Mononuclear cell (primary cell): ENCODE measurements around the gene ARSD. TPM values are rescaled to one million over a fixed set of nuclear protein-coding genes. Genes with fewer than 3 reads are reported as not detected.
"Not testable (repeated sequence)": the region's sequence is repeated elsewhere in the genome, so short reads cannot be mapped to it uniquely, and the experiment has no call there.

Experiments
- H3K27me3 ChIP-seq: 2 replicates; pipeline ENCODE4 v1.6.0; 2011; ENCODE audit warnings: low read length, control low read depth; ENCODE audit not compliant: insufficient read depth
- H3K4me1 ChIP-seq: 2 replicates; pipeline ENCODE4 v1.5.1; 2011; ENCODE audit warnings: mild to moderate bottlenecking, low read length, control low read depth; ENCODE audit not compliant: insufficient read depth
- H3K4me3 ChIP-seq: 2 replicates; pipeline ENCODE4 v1.5.1; 2011; ENCODE audit warnings: mild to moderate bottlenecking, low read length, moderate library complexity
- H3K9me3 ChIP-seq: 2 replicates; pipeline ENCODE4 v1.5.1; 2011; ENCODE audit warnings: low read depth, mild to moderate bottlenecking, control low read depth, low read length
- total RNA-seq: library from RNA; depleted of rRNA; stranded (reverse); fragments of >200 nt; gene quantifications from one replicate; pipeline ENCODE4 v1.2.3, GENCODE V29; 2012

Gene ARSD, protein sequence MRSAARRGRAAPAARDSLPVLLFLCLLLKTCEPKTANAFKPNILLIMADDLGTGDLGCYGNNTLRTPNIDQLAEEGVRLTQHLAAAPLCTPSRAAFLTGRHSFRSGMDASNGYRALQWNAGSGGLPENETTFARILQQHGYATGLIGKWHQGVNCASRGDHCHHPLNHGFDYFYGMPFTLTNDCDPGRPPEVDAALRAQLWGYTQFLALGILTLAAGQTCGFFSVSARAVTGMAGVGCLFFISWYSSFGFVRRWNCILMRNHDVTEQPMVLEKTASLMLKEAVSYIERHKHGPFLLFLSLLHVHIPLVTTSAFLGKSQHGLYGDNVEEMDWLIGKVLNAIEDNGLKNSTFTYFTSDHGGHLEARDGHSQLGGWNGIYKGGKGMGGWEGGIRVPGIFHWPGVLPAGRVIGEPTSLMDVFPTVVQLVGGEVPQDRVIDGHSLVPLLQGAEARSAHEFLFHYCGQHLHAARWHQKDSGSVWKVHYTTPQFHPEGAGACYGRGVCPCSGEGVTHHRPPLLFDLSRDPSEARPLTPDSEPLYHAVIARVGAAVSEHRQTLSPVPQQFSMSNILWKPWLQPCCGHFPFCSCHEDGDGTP
- 7.3 TPM for total RNA-seq

- H3K4me3 ChIP-seq, result peak within 1 kb of the TSS; percentile 45
- H3K27me3 ChIP-seq, result no peaks in the 10 kb centered on the region
- H3K9me3 ChIP-seq, result no peaks in the 10 kb centered on the region
- H3K4me1 ChIP-seq, result peaks cover 12% of the 10 kb centered on the region
Observed at GRCh38 chrX:2928583-2929434, at the start of gene ARSD. Gene ARSD, minus strand, starts transcription at chrX:2929339. Its CDS starts 64 bp downstream, at chrX:2929275.

GRCh38 chrX:2978639-2979038, 49.5 kb upstream of the ARSD start:
- H3K4me1 ChIP-seq, H3K4me3 ChIP-seq, H3K27me3 ChIP-seq, H3K9me3 ChIP-seq: not testable (repeated sequence)

DNA sequence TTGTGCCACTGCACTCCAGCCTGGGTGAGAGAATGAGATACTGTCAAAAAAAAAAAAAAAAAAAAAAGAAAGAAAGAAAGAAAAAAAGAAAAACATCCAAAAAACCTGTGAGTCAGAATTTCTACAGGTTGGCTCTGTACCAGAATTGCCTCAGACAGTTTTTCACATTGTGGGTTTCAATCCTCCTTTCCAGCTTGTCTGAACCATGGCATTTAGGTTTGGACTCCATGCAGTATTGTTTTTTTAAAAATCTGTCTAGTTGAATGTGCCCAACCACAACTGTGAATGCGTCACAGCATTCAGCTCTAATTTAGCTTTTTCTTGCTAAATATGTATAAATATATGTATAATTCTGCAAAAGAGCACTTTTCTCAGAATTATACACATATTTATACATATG, 45.8 kb upstream of the ARSD start:
- H3K9me3 ChIP-seq, result no peaks in the 10 kb centered on the region
- H3K4me3 ChIP-seq, result no peak overlapping the region
- no peaks in the 10 kb centered on the region for H3K4me1 ChIP-seq
- H3K27me3 ChIP-seq, result no peaks in the 10 kb centered on the region

- H3K4me1 ChIP-seq, result no peaks in the 10 kb centered on the region
- H3K9me3 ChIP-seq, result no peaks in the 10 kb centered on the region
- H3K4me3 ChIP-seq, result no peak overlapping the region
- H3K27me3 ChIP-seq, result no peaks in the 10 kb centered on the region
Observed at GRCh38 chrX:2972391-2972790, 43.3 kb upstream of the ARSD start.

DNA sequence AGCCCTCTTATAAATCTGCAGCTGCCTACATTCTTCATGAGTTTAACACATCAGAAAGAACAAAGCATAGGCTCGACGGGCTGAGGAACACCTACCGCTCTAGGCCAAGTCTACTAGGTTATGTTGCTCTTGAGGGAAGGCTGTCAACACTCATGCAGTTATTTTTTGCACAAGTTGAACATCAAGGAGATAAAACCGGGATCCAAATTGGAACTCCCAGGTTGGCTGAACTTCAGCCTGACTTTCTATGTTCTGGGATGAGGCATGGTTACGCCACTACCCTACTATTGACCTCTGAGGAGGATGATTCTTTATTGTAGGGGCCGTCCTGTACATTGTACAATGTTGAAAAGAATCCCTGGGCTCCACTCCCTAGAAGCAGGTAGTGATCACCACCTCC, 39.9 kb upstream of the ARSD start:
- no peaks in the 10 kb centered on the region for H3K27me3 ChIP-seq
- no peaks in the 10 kb centered on the region for H3K9me3 ChIP-seq
- no peak overlapping the region for H3K4me3 ChIP-seq
- no peaks in the 10 kb centered on the region for H3K4me1 ChIP-seq

GRCh38 chrX:2967998-2968909, 39.1 kb upstream of the ARSD start:
- Histone ChIP-seq H3K9me3 (no peaks in the 10 kb centered on the region), H3K4me3 (no peak overlapping the region), H3K27me3 (no peaks in the 10 kb centered on the region), H3K4me1 (no peaks in the 10 kb centered on the region)

- no peak overlapping the region for H3K4me3 ChIP-seq
Observed at GRCh38 chrX:2967584-2967983, 38.4 kb upstream of the ARSD start.

DNA sequence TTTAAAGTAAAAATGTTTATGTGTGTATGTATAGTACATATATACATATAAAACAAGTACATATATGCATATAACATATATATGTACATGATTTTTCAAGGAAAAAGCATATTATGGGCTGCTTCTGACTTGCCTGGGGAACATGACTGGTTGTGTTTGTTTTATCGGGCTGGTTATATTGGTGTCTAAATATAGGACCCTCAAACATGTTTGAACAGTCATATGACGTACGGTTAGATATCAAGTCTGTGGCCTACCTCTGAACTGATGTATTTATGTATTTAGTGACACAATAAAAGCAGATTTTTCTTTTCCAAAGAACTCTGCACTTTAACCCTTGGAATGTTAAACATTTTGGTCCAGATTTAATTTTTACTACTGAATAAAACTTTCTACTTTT, 37.9 kb upstream of the ARSD start:
- no peaks in the 10 kb centered on the region for H3K9me3 ChIP-seq
- H3K27me3 ChIP-seq, result no peaks in the 10 kb centered on the region
- no peak overlapping the region for H3K4me3 ChIP-seq
- H3K4me1 ChIP-seq, result no peaks in the 10 kb centered on the region

More at GRCh38 chrX:2967584-2967983, 38.4 kb upstream of the ARSD start:
- Histone ChIP-seq H3K4me1 (no peaks in the 10 kb centered on the region), H3K9me3 (no peaks in the 10 kb centered on the region), H3K27me3 (no peaks in the 10 kb centered on the region)

DNA sequence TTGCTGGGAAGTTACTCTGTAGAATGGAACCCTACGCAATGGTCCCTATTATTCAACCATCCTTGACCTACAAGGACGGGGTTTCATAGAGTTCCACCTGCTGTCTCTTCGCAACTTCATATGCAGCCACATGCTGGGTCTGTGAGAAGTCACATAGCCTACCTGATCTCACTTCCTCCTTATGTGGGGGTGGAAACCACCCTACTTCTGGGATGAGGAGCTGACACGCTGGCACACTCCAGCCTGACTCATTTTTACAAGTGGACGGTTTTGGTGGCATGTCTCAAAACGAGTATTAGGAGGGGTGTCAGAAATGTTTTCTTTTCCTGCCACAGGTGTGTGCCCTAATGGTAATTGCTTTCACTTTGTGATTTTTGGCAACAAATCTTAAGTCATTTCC, 36.8 kb upstream of the ARSD start:
- H3K4me1 ChIP-seq, result no peaks in the 10 kb centered on the region
- no peak overlapping the region for H3K4me3 ChIP-seq
- no peaks in the 10 kb centered on the region for H3K27me3 ChIP-seq
- no peaks in the 10 kb centered on the region for H3K9me3 ChIP-seq

- not testable (repeated sequence) for H3K4me3 ChIP-seq, H3K27me3 ChIP-seq, H3K9me3 ChIP-seq, H3K4me1 ChIP-seq
Observed at GRCh38 chrX:2963992-2964794, 35.1 kb upstream of the ARSD start.

DNA sequence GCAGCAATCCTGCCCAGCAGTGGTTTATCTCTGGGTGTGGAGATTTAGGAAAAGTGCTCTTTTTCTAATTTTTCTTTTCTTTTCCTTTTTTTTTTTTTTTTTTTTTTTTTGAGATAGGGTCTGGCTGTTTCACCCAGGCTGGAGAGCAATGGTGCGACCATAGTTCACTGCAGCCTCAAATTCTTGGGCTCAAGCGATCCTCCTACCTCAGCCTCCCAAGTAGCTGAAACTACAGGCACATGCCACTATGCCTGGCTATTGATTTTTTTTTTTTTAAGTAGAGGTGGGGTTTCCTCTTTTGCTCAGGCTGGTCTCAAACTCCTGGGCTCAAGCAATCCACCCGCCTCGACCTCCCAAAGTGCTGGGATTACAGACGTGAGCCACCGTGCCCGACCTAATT, 34.3 kb upstream of the ARSD start:
- H3K9me3 ChIP-seq, H3K4me1 ChIP-seq, H3K4me3 ChIP-seq, H3K27me3 ChIP-seq: not testable (repeated sequence)

- Histone ChIP-seq H3K9me3 (no peaks in the 10 kb centered on the region), H3K4me3 (no peak overlapping the region), H3K27me3 (no peaks in the 10 kb centered on the region), H3K4me1 (no peaks in the 10 kb centered on the region)
Observed at GRCh38 chrX:2962381-2962780, 33.2 kb upstream of the ARSD start.

DNA sequence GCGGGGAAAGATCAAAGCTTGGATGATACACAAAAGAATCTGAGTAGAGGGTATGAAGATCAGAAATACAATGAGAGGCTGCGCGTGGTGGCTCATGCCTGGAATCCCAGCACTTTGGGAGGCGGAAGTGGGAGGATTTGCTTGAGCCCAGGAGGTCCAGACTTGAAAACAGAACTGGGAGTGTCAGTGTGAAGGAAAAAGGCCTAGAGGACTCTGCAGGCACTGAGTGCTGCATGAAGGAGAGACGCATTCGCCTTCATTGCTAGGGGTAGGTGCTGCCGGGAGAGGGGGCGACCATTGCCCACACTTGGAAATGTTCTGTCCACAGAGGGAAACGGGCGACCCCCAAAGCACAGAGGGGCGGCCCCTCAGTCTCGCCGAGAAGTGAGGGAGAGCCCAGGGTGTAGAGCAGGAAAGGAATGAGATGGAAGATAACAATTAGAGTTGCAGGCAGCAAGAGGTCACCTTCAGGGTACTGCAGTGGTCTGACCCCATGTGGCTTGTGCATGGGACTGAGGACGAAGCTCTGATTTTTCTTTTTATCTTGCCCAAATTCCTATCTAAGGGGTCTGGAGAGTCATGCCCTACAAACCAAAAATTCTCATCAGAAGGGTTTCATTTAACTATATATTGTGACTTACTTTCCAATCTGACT, 31.8 kb upstream of the ARSD start:
- Histone ChIP-seq H3K9me3 (no peaks in the 10 kb centered on the region), H3K27me3 (no peaks in the 10 kb centered on the region), H3K4me1 (no peaks in the 10 kb centered on the region), H3K4me3 (no peak overlapping the region)
